Vagina (tissue), 2 donors: ENCODE measurements around the gene WDR37. TPM values are rescaled to one million over a fixed set of nuclear protein-coding genes. Genes with fewer than 3 reads are reported as not detected.

Experiments
- DNase-seq, 2 donors: peaks; one replicate each; pipeline ENCODE4 v3.0.0-alpha.2; 2017; ENCODE audit errors: extremely low spot score in 2 of 2
- H3K27ac ChIP-seq: fragments of 200-600 bp; sonication (generic); one replicate; pipeline ENCODE4 v1.5.1; 2019
- H3K27me3 ChIP-seq: fragments of 200-600 bp; sonication (generic); one replicate; pipeline ENCODE4 v1.5.1; 2019
- H3K36me3 ChIP-seq, 2 donors: fragments of 200-600 bp; sonication (generic); one replicate each; pipeline ENCODE4 v1.5.1; 2017 to 2019
- H3K4me1 ChIP-seq: fragments of 200-600 bp; sonication (generic); one replicate; pipeline ENCODE4 v1.5.1; 2019
- H3K4me3 ChIP-seq, 2 donors: fragments of 200-600 bp; sonication (generic); 1 replicate in 1 of 2; 2 replicates in 1 of 2; pipeline ENCODE4 v1.5.1; 2016 to 2019
- H3K9me3 ChIP-seq: fragments of 200-600 bp; sonication (generic); one replicate; pipeline ENCODE4 v1.5.1; 2019
- POLR2A ChIP-seq, 2 donors: fragments of 450-650 bp; IDR thresholded peaks; one replicate each; pipeline ENCODE4 v1.6.1; 2017; ENCODE audit warnings: antibody characterized with exemption in 2 of 2, mild to moderate bottlenecking in 2 of 2, moderate library complexity in 2 of 2
- POLR2AphosphoS5 ChIP-seq, 2 donors: sonication (generic); formaldehyde crosslinking; IDR thresholded peaks; one replicate each; pipeline ENCODE4 v1.9.0; 2017; ENCODE audit warnings: antibody characterized with exemption in 2 of 2, mild to moderate bottlenecking in 2 of 2, low read depth in 1 of 2; ENCODE audit not compliant: insufficient read depth in 1 of 2
- intact Hi-C: fragments of 100-400 bp; cut with DNase I; formaldehyde crosslinking; loops from one replicate; pipeline ENCODE4 v1.15.1; 2023
- total RNA-seq: library from RNA; depleted of rRNA; stranded (reverse); fragments of >200 nt; gene quantifications from one replicate; pipeline ENCODE4 v1.2.3, GENCODE V29; 2016
- TF ChIP-seq, protein P1 (sequence below), 3 experiments: fragments of 450-650 bp in 2 of 3; fragments of 200-600 bp in 1 of 3; sonication (generic) in 1 of 3; IDR thresholded peaks; one replicate each; pipeline ENCODE4 v1.5.1; 2017 to 2019; ENCODE audit warnings: antibody characterized with exemption in 3 of 3, mild to moderate bottlenecking in 2 of 3, moderate library complexity in 2 of 3

WDR37 gene
- total RNA-seq, 1 donor from 2014 or later, result 16.9 TPM

DNA sequence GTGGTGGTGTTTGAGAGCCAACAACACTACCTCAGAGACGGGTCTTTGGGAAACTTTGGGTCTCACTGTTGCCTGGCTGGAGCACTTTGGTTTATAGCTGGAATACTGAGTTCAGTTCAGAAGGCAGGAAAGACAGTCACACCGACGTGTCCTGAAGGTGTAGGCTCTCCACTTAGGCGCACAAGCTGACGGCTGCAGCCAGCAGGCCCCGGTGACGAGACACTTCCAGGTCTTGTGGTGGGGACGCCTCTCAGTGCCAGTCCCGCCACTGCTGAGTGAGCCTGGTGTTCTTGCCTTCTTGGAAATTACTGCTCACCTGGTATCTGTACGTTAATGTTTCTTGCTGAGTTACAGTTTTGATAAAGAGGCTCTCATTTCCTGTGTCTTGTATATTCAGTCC is 74.0 kb downstream of the WDR37 start:
- DNase-seq, result peak; percentile 56 to 61
- Histone ChIP-seq H3K9me3 (no peaks in the 10 kb centered on the region), H3K4me3 (no peak overlapping the region), H3K27me3 (no peaks in the 10 kb centered on the region), H3K27ac (no peak overlapping the region), H3K36me3 (peaks cover 0 to 42% of the 10 kb centered on the region in 2 donors), H3K4me1 (no peaks in the 10 kb centered on the region)
- intact Hi-C loops, result no loop called here
- no peak for TF ChIP-seq POLR2AphosphoS5 (IDR thresholded peaks at IDR 0.05; ENCODE audit: insufficient read depth in 1 of 2, low read depth in 1 of 2)
- TF ChIP-seq POLR2A (IDR thresholded peaks at IDR 0.05), result no peak
- TF ChIP-seq, protein P1, sequence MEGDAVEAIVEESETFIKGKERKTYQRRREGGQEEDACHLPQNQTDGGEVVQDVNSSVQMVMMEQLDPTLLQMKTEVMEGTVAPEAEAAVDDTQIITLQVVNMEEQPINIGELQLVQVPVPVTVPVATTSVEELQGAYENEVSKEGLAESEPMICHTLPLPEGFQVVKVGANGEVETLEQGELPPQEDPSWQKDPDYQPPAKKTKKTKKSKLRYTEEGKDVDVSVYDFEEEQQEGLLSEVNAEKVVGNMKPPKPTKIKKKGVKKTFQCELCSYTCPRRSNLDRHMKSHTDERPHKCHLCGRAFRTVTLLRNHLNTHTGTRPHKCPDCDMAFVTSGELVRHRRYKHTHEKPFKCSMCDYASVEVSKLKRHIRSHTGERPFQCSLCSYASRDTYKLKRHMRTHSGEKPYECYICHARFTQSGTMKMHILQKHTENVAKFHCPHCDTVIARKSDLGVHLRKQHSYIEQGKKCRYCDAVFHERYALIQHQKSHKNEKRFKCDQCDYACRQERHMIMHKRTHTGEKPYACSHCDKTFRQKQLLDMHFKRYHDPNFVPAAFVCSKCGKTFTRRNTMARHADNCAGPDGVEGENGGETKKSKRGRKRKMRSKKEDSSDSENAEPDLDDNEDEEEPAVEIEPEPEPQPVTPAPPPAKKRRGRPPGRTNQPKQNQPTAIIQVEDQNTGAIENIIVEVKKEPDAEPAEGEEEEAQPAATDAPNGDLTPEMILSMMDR (IDR thresholded peaks at IDR 0.05), result no peak

DNA sequence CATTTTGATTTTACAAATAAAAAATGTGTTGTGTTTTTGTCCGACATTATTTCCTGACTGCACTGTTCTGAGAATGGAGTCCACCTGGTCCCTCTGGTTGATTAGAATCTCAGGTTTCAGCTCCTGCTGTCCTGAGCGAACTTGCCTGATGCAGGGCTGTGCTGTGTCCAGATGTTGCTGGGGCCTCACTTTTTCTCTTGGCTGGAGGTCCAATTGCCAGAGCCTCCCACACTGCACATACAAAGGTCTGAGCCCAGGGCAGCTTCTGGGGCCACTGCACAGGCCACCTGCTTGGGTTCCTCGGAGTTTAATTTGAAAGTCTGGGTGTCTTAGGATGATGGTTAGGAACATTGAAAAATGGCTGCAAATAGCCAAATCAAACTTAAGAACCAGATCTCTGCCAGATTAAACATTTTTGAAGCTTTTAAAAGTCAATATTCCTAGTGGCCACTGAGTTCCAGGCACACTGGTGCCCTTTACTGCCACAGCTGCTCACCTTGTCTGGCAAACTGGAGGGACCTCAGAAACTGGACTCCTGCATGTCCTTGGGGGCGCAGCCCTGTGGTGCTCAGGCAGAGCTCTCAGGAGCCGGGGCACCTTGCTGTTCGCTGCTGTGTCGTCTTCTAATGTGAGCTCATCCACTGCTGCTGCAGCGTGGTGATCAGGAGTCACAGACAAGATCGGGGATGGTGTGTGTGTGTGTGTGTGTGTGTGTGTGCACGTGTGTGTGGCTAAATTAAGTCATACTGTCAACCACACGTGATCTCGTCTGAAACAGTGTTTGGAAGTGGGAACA is 75.0 kb downstream of the WDR37 start:
- no peaks in the 10 kb centered on the region for H3K27me3 ChIP-seq
- peaks cover 0 to 33% of the 10 kb centered on the region in 2 donors for H3K36me3 ChIP-seq
- TF ChIP-seq POLR2AphosphoS5 (IDR thresholded peaks at IDR 0.05; ENCODE audit: insufficient read depth in 1 of 2, low read depth in 1 of 2), result no peak
- TF ChIP-seq, protein P1 (IDR thresholded peaks at IDR 0.05), result no peak
- no peak for TF ChIP-seq POLR2A (IDR thresholded peaks at IDR 0.05)
- H3K27ac ChIP-seq, result no peak overlapping the region
- DNase-seq, result peak; percentile 60 to 72
- no peaks in the 10 kb centered on the region for H3K9me3 ChIP-seq
- H3K4me3 ChIP-seq, result no peak overlapping the region
- intact Hi-C loops, result no loop called here
- no peaks in the 10 kb centered on the region for H3K4me1 ChIP-seq

DNA sequence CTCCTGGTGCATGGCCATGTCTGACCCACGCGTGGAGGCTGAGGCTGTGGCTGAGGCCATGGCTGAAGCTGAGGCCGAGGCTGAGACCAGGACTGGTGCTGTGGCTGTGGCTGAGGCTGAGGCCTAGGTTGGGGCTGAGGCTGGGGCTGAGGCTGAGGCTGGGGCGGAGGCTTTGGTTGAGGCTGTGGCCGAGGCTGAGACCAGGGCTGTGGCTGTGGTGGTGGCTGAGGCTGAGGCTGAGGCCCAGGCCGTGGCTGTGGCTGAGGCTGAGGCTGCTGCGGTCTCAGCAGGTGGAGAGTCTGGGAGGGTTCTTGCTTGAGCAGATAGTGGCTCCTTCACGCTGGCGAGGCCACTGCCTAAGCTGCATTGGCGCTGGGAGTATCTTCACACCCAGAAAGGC is 76.4 kb downstream of the WDR37 start:
- H3K27me3 ChIP-seq, result no peaks in the 10 kb centered on the region
- DNase-seq, result peak; percentile 47 to 70
- no peak overlapping the region for H3K4me3 ChIP-seq
- H3K9me3 ChIP-seq, result no peaks in the 10 kb centered on the region
- no peaks in the 10 kb centered on the region for H3K4me1 ChIP-seq
- H3K27ac ChIP-seq, result no peak overlapping the region
- intact Hi-C loops, result no loop called here
- TF ChIP-seq, protein P1 (IDR thresholded peaks at IDR 0.05), result no peak
- TF ChIP-seq POLR2A (IDR thresholded peaks at IDR 0.05) (no peak), POLR2AphosphoS5 (IDR thresholded peaks at IDR 0.05; ENCODE audit: insufficient read depth in 1 of 2, low read depth in 1 of 2) (no peak)
- peaks cover 0 to 33% of the 10 kb centered on the region in 2 donors for H3K36me3 ChIP-seq

DNA sequence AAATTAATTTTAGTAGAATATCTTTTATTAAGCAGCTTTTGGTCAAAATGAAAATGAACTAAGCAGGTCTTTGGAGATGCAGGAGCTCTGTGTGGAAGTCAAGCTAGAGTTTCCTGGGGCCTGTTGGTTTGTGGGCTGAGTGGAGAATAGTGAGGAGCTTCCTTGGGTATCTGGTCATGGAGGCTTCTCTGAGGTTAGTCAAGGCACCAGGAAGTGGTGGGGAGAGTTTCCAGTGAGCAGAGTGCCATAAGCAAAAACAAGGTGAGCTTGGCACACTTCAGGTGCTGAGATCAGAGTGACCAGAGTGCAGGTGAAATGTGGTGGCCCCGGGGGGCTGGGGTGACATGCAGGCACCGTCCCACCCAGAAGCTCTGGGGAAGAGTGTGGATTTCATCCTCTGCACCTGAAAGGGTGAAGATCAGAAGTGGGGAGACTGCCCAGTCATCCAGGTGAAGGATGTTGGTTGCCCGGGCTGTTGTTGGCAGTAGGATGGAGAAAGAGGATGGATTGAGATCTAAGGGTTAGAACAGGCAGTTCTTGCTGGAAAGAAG is 77.4 kb downstream of the WDR37 start:
- no peak overlapping the region for H3K4me3 ChIP-seq
- H3K27ac ChIP-seq, result no peak overlapping the region
- H3K4me1 ChIP-seq, result no peaks in the 10 kb centered on the region
- H3K27me3 ChIP-seq, result no peaks in the 10 kb centered on the region
- TF ChIP-seq, protein P1 (IDR thresholded peaks at IDR 0.05), result no peak
- TF ChIP-seq POLR2AphosphoS5 (IDR thresholded peaks at IDR 0.05; ENCODE audit: insufficient read depth in 1 of 2, low read depth in 1 of 2) (no peak), POLR2A (IDR thresholded peaks at IDR 0.05) (no peak)
- intact Hi-C loops, result no loop called here
- H3K9me3 ChIP-seq, result peaks cover 5% of the 10 kb centered on the region
- H3K36me3 ChIP-seq, result peaks cover 0 to 32% of the 10 kb centered on the region in 2 donors
- DNase-seq, result peak; percentile 37 to 52

DNA sequence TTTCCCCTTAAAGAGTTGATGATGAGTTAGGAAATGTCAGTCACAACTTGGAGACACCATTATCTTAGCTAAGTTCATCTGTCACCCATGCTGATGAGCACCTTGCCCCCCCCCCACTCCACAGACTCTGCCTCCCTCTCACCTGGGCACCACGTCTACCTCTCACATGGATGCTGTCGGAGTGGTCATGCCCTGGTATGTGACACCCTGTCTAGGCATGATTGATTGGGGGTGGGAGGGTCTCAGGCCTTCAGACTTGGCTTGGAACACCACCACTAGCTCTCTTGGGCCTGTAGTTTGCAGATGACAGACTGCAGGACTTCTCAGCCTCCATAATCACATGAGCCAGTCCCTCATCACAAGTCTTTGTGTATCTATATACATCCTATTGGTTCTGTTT is 78.0 kb downstream of the WDR37 start:
- peaks cover 0 to 26% of the 10 kb centered on the region in 2 donors for H3K36me3 ChIP-seq

More for the DNA sequence above, 78.0 kb downstream of the WDR37 start:
- TF ChIP-seq, protein P1 (IDR thresholded peaks at IDR 0.05), result no peak
- TF ChIP-seq POLR2A (IDR thresholded peaks at IDR 0.05), result no peak
- H3K9me3 ChIP-seq, result peaks cover 7% of the 10 kb centered on the region
- H3K27me3 ChIP-seq, result no peaks in the 10 kb centered on the region
- peak; percentile 58 to 81 for DNase-seq
- intact Hi-C loops, result no loop called here
- no peaks in the 10 kb centered on the region for H3K4me1 ChIP-seq
- no peak overlapping the region for H3K4me3 ChIP-seq
- no peak overlapping the region for H3K27ac ChIP-seq
